Astrocyte (in vitro differentiated cells and primary cell): ENCODE data around the gene PADI2. TPM values are rescaled to one million over a fixed set of nuclear protein-coding genes. Genes with fewer than 3 reads are reported as not detected.

Source experiments
- DNase-seq: peaks from one replicate; pipeline ENCODE4 v3.0.0-alpha.2; 2010; ENCODE audit warnings: low read depth
- FAIRE-seq: peaks from 2 replicates; lab custom pipeline; 2011; peaks lifted over from hg19 to GRCh38; lab: Jason Lieb, UNC
- H2AFZ ChIP-seq: 2 replicates; pipeline ENCODE4 v1.6.0; 2012; ENCODE audit warnings: low read depth, low read length, inconsistent platforms
- H3K27ac ChIP-seq: 2 replicates; pipeline ENCODE4 v1.5.1; 2011; ENCODE audit warnings: low read depth, low read length, inconsistent platforms
- H3K27me3 ChIP-seq: 2 replicates; pipeline ENCODE4 v1.6.0; 2011; ENCODE audit warnings: low read length, inconsistent platforms; ENCODE audit not compliant: insufficient read depth
- H3K36me3 ChIP-seq: 2 replicates; pipeline ENCODE4 v1.5.1; 2011; ENCODE audit warnings: low read length, inconsistent platforms; ENCODE audit not compliant: insufficient read depth
- H3K4me1 ChIP-seq: 2 replicates; pipeline ENCODE4 v1.5.1; 2011; ENCODE audit warnings: low read length, inconsistent platforms; ENCODE audit not compliant: insufficient read depth
- H3K4me2 ChIP-seq: 2 replicates; pipeline ENCODE4 v1.6.0; 2012; ENCODE audit warnings: low read length, inconsistent platforms
- H3K4me3 ChIP-seq: 2 replicates; pipeline ENCODE4 v1.5.1; 2011; ENCODE audit warnings: low read depth, mild to moderate bottlenecking, low read length, inconsistent platforms; ENCODE audit not compliant: insufficient read depth
- H3K79me2 ChIP-seq: 2 replicates; pipeline ENCODE4 v1.6.0; 2012; ENCODE audit warnings: mild to moderate bottlenecking, low read length, inconsistent platforms; ENCODE audit not compliant: insufficient read depth
- H3K9ac ChIP-seq: 2 replicates; pipeline ENCODE4 v1.6.0; 2012; ENCODE audit warnings: mild to moderate bottlenecking, low read length, inconsistent platforms
- H3K9me3 ChIP-seq: 2 replicates; pipeline ENCODE4 v1.5.1; 2012; ENCODE audit warnings: low read depth, mild to moderate bottlenecking, low read length, inconsistent platforms; ENCODE audit not compliant: insufficient read depth
- H4K20me1 ChIP-seq: 2 replicates; pipeline ENCODE4 v1.6.0; 2012; ENCODE audit warnings: low read length, inconsistent platforms; ENCODE audit not compliant: insufficient read depth
- H3K27ac Mint-ChIP-seq: one replicate; pipeline ENCODE4 v1.8.0; 2021; ENCODE audit warnings: mild to moderate bottlenecking, mixed read lengths; ENCODE audit not compliant: unreplicated experiment
- H3K27me3 Mint-ChIP-seq: one replicate; pipeline ENCODE4 v1.8.0; 2021; ENCODE audit warnings: low read depth, mixed read lengths; ENCODE audit not compliant: unreplicated experiment
- H3K36me3 Mint-ChIP-seq: one replicate; pipeline ENCODE4 v1.8.0; 2021; ENCODE audit warnings: low read depth, mixed read lengths; ENCODE audit not compliant: unreplicated experiment
- H3K4me1 Mint-ChIP-seq: one replicate; pipeline ENCODE4 v1.8.0; 2021; ENCODE audit warnings: low read depth, mixed read lengths; ENCODE audit not compliant: unreplicated experiment
- H3K4me3 Mint-ChIP-seq: one replicate; pipeline ENCODE4 v1.8.0; 2021; ENCODE audit warnings: mild to moderate bottlenecking, moderate library complexity, mixed read lengths; ENCODE audit not compliant: unreplicated experiment
- H3K9me3 Mint-ChIP-seq: one replicate; pipeline ENCODE4 v1.8.0; 2021; ENCODE audit warnings: mild to moderate bottlenecking, mixed read lengths; ENCODE audit not compliant: unreplicated experiment
- EZH2 ChIP-seq: IDR thresholded peaks from 2 replicates; pipeline ENCODE4 v1.6.1; 2012; ENCODE audit warnings: mild to moderate bottlenecking, low read length, inconsistent platforms; ENCODE audit not compliant: insufficient read depth
- total RNA-seq: library from RNA; stranded (reverse); gene quantifications from 2 replicates; pipeline ENCODE4 v1.2.1, GENCODE V29; 2021
- TF ChIP-seq, protein P1 (sequence below): IDR thresholded peaks from 2 replicates; pipeline ENCODE4 v1.5.1; 2011; ENCODE audit warnings: low read depth, mild to moderate bottlenecking, inconsistent platforms, low read length, moderate library complexity; ENCODE audit not compliant: insufficient read depth

Gene PADI2
- total RNA-seq, 1 donor from 2014 or later, result 0.48 TPM

- peaks cover 8% of the 10 kb centered on the region for H3K4me1 Mint-ChIP-seq
- Histone ChIP-seq H3K9ac (peak overlapping the region; percentile 52), H3K79me2 (no peaks in the 10 kb centered on the region), H3K27me3 (peaks cover 15% of the 10 kb centered on the region), H3K27ac (peak overlapping the region; percentile 10), H2AFZ (no peak overlapping the region), H3K4me1 (peaks cover 41% of the 10 kb centered on the region), H4K20me1 (peaks cover 3% of the 10 kb centered on the region), H3K4me3 (no peak overlapping the region), H3K9me3 (no peaks in the 10 kb centered on the region), H3K4me2 (peak overlapping the region; percentile 60), H3K36me3 (no peaks in the 10 kb centered on the region)
- FAIRE-seq (no peak), DNase-seq (peak; percentile 25)
- H3K4me3 Mint-ChIP-seq, result no peak overlapping the region
- TF ChIP-seq EZH2, result no peak
- TF ChIP-seq, protein P1, sequence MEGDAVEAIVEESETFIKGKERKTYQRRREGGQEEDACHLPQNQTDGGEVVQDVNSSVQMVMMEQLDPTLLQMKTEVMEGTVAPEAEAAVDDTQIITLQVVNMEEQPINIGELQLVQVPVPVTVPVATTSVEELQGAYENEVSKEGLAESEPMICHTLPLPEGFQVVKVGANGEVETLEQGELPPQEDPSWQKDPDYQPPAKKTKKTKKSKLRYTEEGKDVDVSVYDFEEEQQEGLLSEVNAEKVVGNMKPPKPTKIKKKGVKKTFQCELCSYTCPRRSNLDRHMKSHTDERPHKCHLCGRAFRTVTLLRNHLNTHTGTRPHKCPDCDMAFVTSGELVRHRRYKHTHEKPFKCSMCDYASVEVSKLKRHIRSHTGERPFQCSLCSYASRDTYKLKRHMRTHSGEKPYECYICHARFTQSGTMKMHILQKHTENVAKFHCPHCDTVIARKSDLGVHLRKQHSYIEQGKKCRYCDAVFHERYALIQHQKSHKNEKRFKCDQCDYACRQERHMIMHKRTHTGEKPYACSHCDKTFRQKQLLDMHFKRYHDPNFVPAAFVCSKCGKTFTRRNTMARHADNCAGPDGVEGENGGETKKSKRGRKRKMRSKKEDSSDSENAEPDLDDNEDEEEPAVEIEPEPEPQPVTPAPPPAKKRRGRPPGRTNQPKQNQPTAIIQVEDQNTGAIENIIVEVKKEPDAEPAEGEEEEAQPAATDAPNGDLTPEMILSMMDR, result no peak
- H3K9me3 Mint-ChIP-seq, result peaks cover 2% of the 10 kb centered on the region
- no peaks in the 10 kb centered on the region for H3K36me3 Mint-ChIP-seq
- H3K27me3 Mint-ChIP-seq, result peaks cover 40% of the 10 kb centered on the region
- no peak overlapping the region for H3K27ac Mint-ChIP-seq
Measured at GRCh38 chr1:17121881-17122280, 2.6 kb upstream of the PADI2 start.

- H3K9me3 Mint-ChIP-seq, result peaks cover 2% of the 10 kb centered on the region
- no peaks in the 10 kb centered on the region for H3K36me3 Mint-ChIP-seq
- H3K9ac ChIP-seq, result peak overlapping the region; percentile 52
- no peak overlapping the region for H2AFZ ChIP-seq
- H3K9me3 ChIP-seq, result no peaks in the 10 kb centered on the region
- H4K20me1 ChIP-seq, result peaks cover 3% of the 10 kb centered on the region
- no peak overlapping the region for H3K27ac Mint-ChIP-seq
- no peak overlapping the region for H3K27ac ChIP-seq
- no peaks in the 10 kb centered on the region for H3K79me2 ChIP-seq
- H3K4me3 Mint-ChIP-seq, result no peak overlapping the region
- peak overlapping the region; percentile 60 for H3K4me2 ChIP-seq
- H3K4me3 ChIP-seq, result no peak overlapping the region
- peaks cover 8% of the 10 kb centered on the region for H3K4me1 Mint-ChIP-seq
- TF ChIP-seq, protein P1, result no peak
- no peak for TF ChIP-seq EZH2
- H3K4me1 ChIP-seq, result peaks cover 39% of the 10 kb centered on the region
- H3K36me3 ChIP-seq, result no peaks in the 10 kb centered on the region
- H3K27me3 ChIP-seq, result peaks cover 15% of the 10 kb centered on the region
- no peak for FAIRE-seq
- DNase-seq, result peak; percentile 73
- H3K27me3 Mint-ChIP-seq, result peaks cover 47% of the 10 kb centered on the region
Measured at GRCh38 chr1:17120962-17121837, 1.9 kb upstream of the PADI2 start.

GRCh38 chr1:17120481-17120877, 1.2 kb upstream of the PADI2 start:
- no peak for FAIRE-seq

More at GRCh38 chr1:17120481-17120877, 1.2 kb upstream of the PADI2 start:
- no peak overlapping the region for H2AFZ ChIP-seq
- Mint-ChIP-seq H3K9me3 (peaks cover 2% of the 10 kb centered on the region), H3K36me3 (no peaks in the 10 kb centered on the region), H3K4me1 (peaks cover 8% of the 10 kb centered on the region), H3K27me3 (peaks cover 54% of the 10 kb centered on the region), H3K4me3 (no peak overlapping the region), H3K27ac (no peak overlapping the region)
- TF ChIP-seq, protein P1, result no peak
- no peak for TF ChIP-seq EZH2
- H3K9ac ChIP-seq, result no peak overlapping the region
- H3K4me2 ChIP-seq, result no peak overlapping the region
- H3K27ac ChIP-seq, result no peak overlapping the region
- DNase-seq, result no peak
- H3K27me3 ChIP-seq, result peaks cover 15% of the 10 kb centered on the region
- H3K79me2 ChIP-seq, result no peaks in the 10 kb centered on the region
- H4K20me1 ChIP-seq, result peaks cover 3% of the 10 kb centered on the region
- H3K4me1 ChIP-seq, result peaks cover 35% of the 10 kb centered on the region
- no peak overlapping the region for H3K4me3 ChIP-seq
- H3K9me3 ChIP-seq, result no peaks in the 10 kb centered on the region
- H3K36me3 ChIP-seq, result no peaks in the 10 kb centered on the region
